Measurements from ENCODE around the gene FOXF2.
"Not testable (repeated sequence)": the region's sequence is repeated elsewhere in the genome, so short reads cannot be mapped to it uniquely, and the experiment has no call there.

FOXF2 gene

GRCh38 chr6:1389369-1390132 is at the start of gene FOXF2:
Gene FOXF2 (plus strand): TSS chr6:1389576. CDS start chr6:1389948, 372 bp downstream.
- DNase-seq (ENCODE audit: low read depth in 1 of 2, low spot score in 1 of 2): no peak

- no peak for DNase-seq (ENCODE audit: low read depth in 1 of 2, low spot score in 1 of 2)
Measured at GRCh38 chr6:1346101-1346500, 43.3 kb upstream of the FOXF2 start.

- DNase-seq (ENCODE audit: low read depth in 1 of 2, low spot score in 1 of 2): no peak
Measured at GRCh38 chr6:1346558-1347091, 42.8 kb upstream of the FOXF2 start.

- no peak for DNase-seq (ENCODE audit: low read depth in 1 of 2, low spot score in 1 of 2)
Measured at GRCh38 chr6:1347161-1347560, 42.2 kb upstream of the FOXF2 start.

GRCh38 chr6:1348675-1349074 is 40.7 kb upstream of the FOXF2 start:
- DNase-seq (ENCODE audit: low read depth in 1 of 2, low spot score in 1 of 2): no peak

GRCh38 chr6:1349655-1350054 is 39.7 kb upstream of the FOXF2 start:
- DNase-seq (ENCODE audit: low read depth in 1 of 2, low spot score in 1 of 2): no peak

- DNase-seq (ENCODE audit: low read depth in 1 of 2, low spot score in 1 of 2): no peak
Measured at GRCh38 chr6:1351381-1352008, 37.9 kb upstream of the FOXF2 start.

- DNase-seq (ENCODE audit: low read depth in 1 of 2, low spot score in 1 of 2): not testable (repeated sequence)
Measured at GRCh38 chr6:1355068-1355467, 34.3 kb upstream of the FOXF2 start.

GRCh38 chr6:1361717-1362116 is 27.7 kb upstream of the FOXF2 start:
- not testable (repeated sequence) for DNase-seq (ENCODE audit: low read depth in 1 of 2, low spot score in 1 of 2)

- no peak for DNase-seq (ENCODE audit: low read depth in 1 of 2, low spot score in 1 of 2)
Measured at GRCh38 chr6:1362643-1363042, 26.7 kb upstream of the FOXF2 start.

GRCh38 chr6:1363298-1363697 is 26.1 kb upstream of the FOXF2 start:
- no peak for DNase-seq (ENCODE audit: low read depth in 1 of 2, low spot score in 1 of 2)

GRCh38 chr6:1363729-1364572 is 25.4 kb upstream of the FOXF2 start:
- no peak for DNase-seq (ENCODE audit: low read depth in 1 of 2, low spot score in 1 of 2)

GRCh38 chr6:1364791-1365190 is 24.6 kb upstream of the FOXF2 start:
- DNase-seq (ENCODE audit: low read depth in 1 of 2, low spot score in 1 of 2): no peak

- DNase-seq (ENCODE audit: low read depth in 1 of 2, low spot score in 1 of 2): no peak
Measured at GRCh38 chr6:1365686-1366085, 23.7 kb upstream of the FOXF2 start.

GRCh38 chr6:1367771-1368170 is 21.6 kb upstream of the FOXF2 start:
- no peak for DNase-seq (ENCODE audit: low read depth in 1 of 2, low spot score in 1 of 2)

- DNase-seq (ENCODE audit: low read depth in 1 of 2, low spot score in 1 of 2): no peak
Measured at GRCh38 chr6:1368940-1369339, 20.4 kb upstream of the FOXF2 start.

- not testable (repeated sequence) for DNase-seq (ENCODE audit: low read depth in 1 of 2, low spot score in 1 of 2)
Measured at GRCh38 chr6:1369695-1370094, 19.7 kb upstream of the FOXF2 start.

GRCh38 chr6:1371933-1372332 is 17.4 kb upstream of the FOXF2 start:
- no peak for DNase-seq (ENCODE audit: low read depth in 1 of 2, low spot score in 1 of 2)

GRCh38 chr6:1372690-1373089 is 16.7 kb upstream of the FOXF2 start:
- no peak for DNase-seq (ENCODE audit: low read depth in 1 of 2, low spot score in 1 of 2)

- no peak for DNase-seq (ENCODE audit: low read depth in 1 of 2, low spot score in 1 of 2)
Measured at GRCh38 chr6:1376653-1377052, 12.7 kb upstream of the FOXF2 start.

- no peak for DNase-seq (ENCODE audit: low read depth in 1 of 2, low spot score in 1 of 2)
Measured at GRCh38 chr6:1377526-1377925, 11.8 kb upstream of the FOXF2 start.
